T-cell (primary cell): ENCODE measurements around the gene TCFL5. TPM values are rescaled to one million over a fixed set of nuclear protein-coding genes. Genes with fewer than 3 reads are reported as not detected.

Experiments
- ATAC-seq, 4 experiments: fragments of 200-7000 bp in 3 of 4; fragments of 150-1000 bp in 1 of 4; cut with Tn5 transposase; replicated peaks in 1 of 4; 1 replicate in 3 of 4; 2 replicates in 1 of 4; pipeline ENCODE4 v1.10.0; 2021; ENCODE audit warnings: moderate library complexity in 3 of 4, mild to moderate bottlenecking in 2 of 4, moderate number of reproducible peaks in 1 of 4
- CTCF ChIA-PET, 2 donors: fragments of 300-600 bp; sonication (Branson Sonifier 250); formaldehyde crosslinking; loops; one replicate each; lab custom pipeline; 2022; ENCODE audit warnings: antibody characterized with exemption in 2 of 2; lab: Charles Lee
- POLR2A ChIA-PET, 2 donors: fragments of 300-600 bp; sonication (Branson Sonifier 250); formaldehyde crosslinking; loops; one replicate each; lab custom pipeline; 2022; ENCODE audit warnings: antibody characterized with exemption in 2 of 2; lab: Charles Lee
- DNase-seq, 35 experiments: peaks; one replicate each; pipeline versions ENCODE4 v3.0.0 to v3.0.0-alpha.2; 2013 to 2023
- H3K27ac ChIP-seq: one replicate; pipeline ENCODE4 v1.5.1; 2013; ENCODE audit warnings: low read length
- H3K27me3 ChIP-seq, 2 experiments: replicated peaks in 1 of 2; 1 replicate in 1 of 2; 2 replicates in 1 of 2; pipeline versions ENCODE4 v1.6.1 to v1.7.0; 2013; ENCODE audit warnings: low read length in 1 of 2, mixed read lengths in 1 of 2; ENCODE audit not compliant: control insufficient read depth in 2 of 2, insufficient read depth in 2 of 2; ENCODE audit errors: extremely low read depth in 1 of 2
- H3K36me3 ChIP-seq, 2 donors: 1 replicate in 1 of 2; 2 replicates in 1 of 2; pipeline versions ENCODE4 v1.6.1 to v1.7.0; 2013; ENCODE audit warnings: low read length in 1 of 2; ENCODE audit not compliant: control insufficient read depth in 2 of 2, insufficient read depth in 1 of 2; ENCODE audit errors: extremely low read depth in 1 of 2
- H3K4me1 ChIP-seq, 2 experiments: 1 replicate in 1 of 2; 2 replicates in 1 of 2; pipeline versions ENCODE4 v1.6.1 to v1.7.0; 2013; ENCODE audit warnings: low read length in 2 of 2, mixed read lengths in 1 of 2; ENCODE audit not compliant: insufficient read depth in 2 of 2, control insufficient read depth in 1 of 2; ENCODE audit errors: extremely low read depth in 1 of 2
- H3K4me3 ChIP-seq, 2 donors: 1 replicate in 1 of 2; 2 replicates in 1 of 2; pipeline versions ENCODE4 v1.5.1 to v1.7.0; 2013; ENCODE audit warnings: mild to moderate bottlenecking in 2 of 2, low read length in 1 of 2, moderate library complexity in 1 of 2; ENCODE audit not compliant: control insufficient read depth in 1 of 2; ENCODE audit errors: extremely low read depth in 1 of 2
- H3K9me3 ChIP-seq: 2 replicates; pipeline ENCODE4 v1.7.0; 2013
- H3K27ac Mint-ChIP-seq, 2 donors: one replicate each; pipeline ENCODE4 v1.8.0; 2020 to 2021; ENCODE audit warnings: mild to moderate bottlenecking in 2 of 2, mixed read lengths in 2 of 2
- H3K27me3 Mint-ChIP-seq, 2 donors: one replicate each; pipeline ENCODE4 v1.8.0; 2021 to 2022; ENCODE audit warnings: mixed read lengths in 2 of 2
- H3K36me3 Mint-ChIP-seq: one replicate; pipeline ENCODE4 v1.8.0; 2021; ENCODE audit warnings: mixed read lengths
- H3K4me1 Mint-ChIP-seq, 3 donors: one replicate each; pipeline ENCODE4 v1.8.0; 2020 to 2022; ENCODE audit warnings: mixed read lengths in 3 of 3, mild to moderate bottlenecking in 1 of 3
- H3K4me3 Mint-ChIP-seq, 3 donors: one replicate each; pipeline ENCODE4 v1.8.0; 2020 to 2022; ENCODE audit warnings: mild to moderate bottlenecking in 3 of 3, mixed read lengths in 3 of 3, moderate library complexity in 3 of 3
- H3K9me3 Mint-ChIP-seq, 3 donors: one replicate each; pipeline ENCODE4 v1.8.0; 2020 to 2022; ENCODE audit warnings: mixed read lengths in 3 of 3
- WGBS: methylation state at CpG from one replicate; pipeline ENCODE4 v1.1.5; 2013; ENCODE audit warnings: missing lambda C conversion rate; ENCODE audit not compliant: insufficient coverage; 5-methylcytosine and 5-hydroxymethylcytosine counted together
- total RNA-seq, 35 experiments: library from RNA in 6 of 35; stranded (reverse) in 6 of 35; fragments of 120-200 nt in 1 of 35; gene quantifications; one replicate each; pipeline versions ENCODE4 v1.2.1 to v1.2.4 and lab custom pipeline; 2013 to 2026

Gene TCFL5
- total RNA-seq, 5 donors from 2014 or later (not counting 1 experiment from before 2014, with no cell fraction given): 5.0 to 12.7 (median 8.5) TPM

DNA sequence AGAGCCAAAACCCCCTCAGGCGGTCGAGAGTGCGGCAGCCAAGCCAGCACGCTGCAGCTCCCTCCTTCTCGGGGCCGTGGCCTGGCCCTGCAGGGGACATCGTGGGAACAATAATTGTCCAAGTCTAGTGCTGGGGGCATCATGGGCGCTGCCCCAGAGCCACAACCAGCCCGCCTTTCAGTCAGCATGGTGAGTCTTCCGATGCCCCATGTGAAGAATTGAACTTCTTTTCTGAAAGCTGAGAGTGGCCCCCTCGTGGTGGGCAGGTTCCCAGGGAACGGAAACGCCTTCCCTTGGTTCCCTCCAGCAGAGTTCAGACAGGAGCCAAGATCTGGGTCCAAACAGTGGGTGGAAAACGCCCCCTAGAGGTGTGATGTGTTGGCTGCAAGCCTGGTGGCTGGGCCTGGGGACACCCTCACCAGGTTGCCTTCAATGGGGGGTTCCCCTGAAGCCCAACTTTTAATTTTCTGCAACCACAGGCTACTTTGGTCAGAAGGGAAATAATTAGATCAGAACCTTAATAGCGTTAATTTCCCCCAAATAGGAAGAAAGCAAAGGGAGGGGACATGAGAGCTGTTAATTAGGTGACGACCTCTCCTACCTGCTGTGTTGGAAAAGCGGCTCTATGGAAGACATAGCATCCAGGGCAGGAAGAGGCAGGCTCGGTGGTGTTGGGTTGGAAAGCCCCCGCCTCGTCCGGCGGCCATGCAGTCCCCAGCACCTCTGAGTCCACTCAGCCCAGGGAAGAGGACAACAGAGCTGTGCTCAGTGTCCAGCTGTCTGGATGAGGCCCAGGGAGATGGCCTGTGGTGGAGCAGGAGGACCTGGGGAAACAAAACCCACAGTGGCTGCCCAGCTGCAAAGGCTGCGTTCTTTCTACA lies 70.1 kb downstream of the TCFL5 start:
- DNase-seq: peak in 32 of 35 experiments; percentile 28 to 80 (median 54)
- peaks cover 10 to 41% of the 10 kb centered on the region in 2 experiments for H3K4me1 ChIP-seq
- H3K9me3 ChIP-seq: no peaks in the 10 kb centered on the region
- no peaks in the 10 kb centered on the region for H3K27me3 Mint-ChIP-seq
- ChIA-PET POLR2A (interaction anchor here in 1 of 2 donors (0.6 kb wide), 1 partner anchor 158 kb away, joined by 4 read pairs; no protein-coding TSS in a partner anchor), CTCF (interaction anchor here in 1 of 2 donors (0.6 to 1.2 kb wide), 3 partner anchors 13 to 17 kb away, joined by 3 to 12 read pairs (median 4); partner anchors contain the start of gene OGFR)
- no peak overlapping the region for H3K4me3 ChIP-seq
- H3K27me3 ChIP-seq: peaks cover 0 to 7% of the 10 kb centered on the region in 2 experiments
- peak overlapping the region; percentile 80 to 88 for H3K27ac Mint-ChIP-seq
- H3K36me3 Mint-ChIP-seq: no peaks in the 10 kb centered on the region
- H3K9me3 Mint-ChIP-seq: no peaks in the 10 kb centered on the region
- peak overlapping the region in 2 of 3 donors; percentile 39 to 52 for H3K4me3 Mint-ChIP-seq
- peaks cover 22 to 26% (median 24%) of the 10 kb centered on the region in 3 donors for H3K4me1 Mint-ChIP-seq
- 45% methylated on average over 19 of the region's 23 CpGs for WGBS
- no peak overlapping the region for H3K27ac ChIP-seq
- no peaks in the 10 kb centered on the region for H3K36me3 ChIP-seq
- no peak for ATAC-seq

Other genes with a start within 250 kb of the TCFL5 start
- gene SLCO4A1, start 219.3 kb downstream of the TCFL5 start, total RNA-seq: 1 to 10 TPM in 4 of 5 donors, under 1 TPM in 1; 0.98 to 7.2 (median 5.4) TPM
- under 1 TPM in 3 of 5 donors, not detected in 2; 0.33 to 0.63 (median 0.53) TPM for gene NTSR1, start 153.0 kb downstream of the TCFL5 start, total RNA-seq
- gene MRGBP, start 65.3 kb downstream of the TCFL5 start, total RNA-seq: 10 to 100 TPM in 3 of 5 donors, 1 to 10 TPM in 2; 8.6 to 13.9 (median 12.8) TPM
- 10 to 100 TPM; 46.5 to 91.1 (median 83.0) TPM for gene OGFR, start 57.0 kb downstream of the TCFL5 start, total RNA-seq
- gene COL9A3, start 44.8 kb downstream of the TCFL5 start, total RNA-seq: 1 to 10 TPM in 1 of 5 donors, under 1 TPM in 3, not detected in 1; 0.51 to 2.1 (median 0.75) TPM
- 100 to 1,000 TPM in 3 of 5 donors, 10 to 100 TPM in 2; 70.5 to 116 (median 113) TPM for gene DIDO1, start 64.7 kb upstream of the TCFL5 start, total RNA-seq
- 10 to 100 TPM; 33.1 to 43.4 (median 41.2) TPM for gene GID8, start 76.3 kb upstream of the TCFL5 start, total RNA-seq
- 1 to 10 TPM; 5.3 to 8.8 (median 8.3) TPM for gene SLC17A9, start 90.9 kb upstream of the TCFL5 start, total RNA-seq
- not detected for gene BHLHE23, start 145.1 kb upstream of the TCFL5 start, total RNA-seq